Ovary (tissue), 3 donors: Measurements from ENCODE around the gene ANKRD53.

Experiments
- POLR2A ChIP-seq: fragments of 450-650 bp; IDR thresholded peaks from one replicate; pipeline ENCODE4 v1.6.1; 2017; ENCODE audit warnings: antibody characterized with exemption, mild to moderate bottlenecking, moderate library complexity
- TF ChIP-seq, protein P1 (sequence below), 3 donors: fragments of 450-650 bp in 2 of 3; fragments of 200-600 bp in 1 of 3; IDR thresholded peaks; one replicate each; pipeline versions ENCODE4 v1.5.1 to v1.8.0; 2016 to 2022; ENCODE audit warnings: antibody characterized with exemption in 3 of 3, mild to moderate bottlenecking in 1 of 3
- donor health status: DM: no; HTN: no; CAD: no.

DNA sequence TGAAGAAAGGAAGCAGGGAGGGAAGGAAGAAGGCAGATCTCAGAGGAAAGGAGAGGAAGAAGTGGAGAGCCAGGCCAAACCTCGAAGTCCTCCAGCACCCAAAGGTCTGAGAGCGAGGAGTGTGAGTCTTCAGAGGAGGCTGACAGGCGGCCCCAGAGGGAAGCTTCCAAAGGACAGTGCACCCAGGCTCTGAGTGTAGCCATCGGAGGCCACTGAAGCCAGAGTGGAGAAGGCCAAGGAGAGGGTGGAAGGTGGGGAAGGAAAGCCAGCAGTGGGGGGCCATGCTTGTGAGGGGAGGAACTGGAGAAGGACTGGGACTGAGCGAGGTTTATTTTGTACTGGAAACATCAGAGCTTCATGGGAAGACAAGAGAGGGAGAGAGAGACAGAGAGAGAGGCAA, 36.7 kb upstream of the ANKRD53 start:
- TF ChIP-seq POLR2A: no peak
- TF ChIP-seq, protein P1, sequence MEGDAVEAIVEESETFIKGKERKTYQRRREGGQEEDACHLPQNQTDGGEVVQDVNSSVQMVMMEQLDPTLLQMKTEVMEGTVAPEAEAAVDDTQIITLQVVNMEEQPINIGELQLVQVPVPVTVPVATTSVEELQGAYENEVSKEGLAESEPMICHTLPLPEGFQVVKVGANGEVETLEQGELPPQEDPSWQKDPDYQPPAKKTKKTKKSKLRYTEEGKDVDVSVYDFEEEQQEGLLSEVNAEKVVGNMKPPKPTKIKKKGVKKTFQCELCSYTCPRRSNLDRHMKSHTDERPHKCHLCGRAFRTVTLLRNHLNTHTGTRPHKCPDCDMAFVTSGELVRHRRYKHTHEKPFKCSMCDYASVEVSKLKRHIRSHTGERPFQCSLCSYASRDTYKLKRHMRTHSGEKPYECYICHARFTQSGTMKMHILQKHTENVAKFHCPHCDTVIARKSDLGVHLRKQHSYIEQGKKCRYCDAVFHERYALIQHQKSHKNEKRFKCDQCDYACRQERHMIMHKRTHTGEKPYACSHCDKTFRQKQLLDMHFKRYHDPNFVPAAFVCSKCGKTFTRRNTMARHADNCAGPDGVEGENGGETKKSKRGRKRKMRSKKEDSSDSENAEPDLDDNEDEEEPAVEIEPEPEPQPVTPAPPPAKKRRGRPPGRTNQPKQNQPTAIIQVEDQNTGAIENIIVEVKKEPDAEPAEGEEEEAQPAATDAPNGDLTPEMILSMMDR (IDR thresholded peaks at IDR 0.05): no peak
